Measurements from ENCODE around the gene F2. TPM values are rescaled to one million over a fixed set of nuclear protein-coding genes. Genes with fewer than 3 reads are reported as not detected.

Gene F2
- total and polyA plus RNA-seq, 2 of the 13 experiments (the other 11 are each of a cell fraction or from before 2014, with no cell fraction given), result 330 to 801 TPM

GRCh38 chr11:46766656-46767055 lies 47.6 kb downstream of the F2 start:
- no peaks in the 10 kb centered on the region for H3K4me1 ChIP-seq (ENCODE audit: insufficient read depth, low read length)
- POLR2A ChIA-PET, result no interaction called here
- no peaks in the 10 kb centered on the region for H3K9me3 ChIP-seq (ENCODE audit: low read length)
- H3K4me2 ChIP-seq (ENCODE audit: low read depth, low read length), result no peak overlapping the region
- CTCF ChIA-PET (ENCODE audit: low intra/inter-chr PET ratio, low total read pairs), result no interaction called here
- in situ Hi-C loops (cut with HindIII; ENCODE audit: extremely low pct_ligation_motif_present, low pct_unique_long_range_greater_than_20kb) (no loop called here), intact Hi-C loops (cut with micrococcal nuclease; ENCODE audit: unreplicated experiment) (no loop called here)
- no peaks in the 10 kb centered on the region for H3K79me2 ChIP-seq (ENCODE audit: insufficient read depth, low read length)
- no peaks in the 10 kb centered on the region for H3K27me3 ChIP-seq (ENCODE audit: control insufficient read depth in 1 of 2, insufficient read depth in 2 of 2, low read length in 2 of 2)
- no peak overlapping the region for H3K4me3 ChIP-seq (replicated peaks in 1 of 3; ENCODE audit: insufficient read depth in 1 of 3, low read depth in 2 of 3, low read length in 3 of 3)
- H2AFZ ChIP-seq (ENCODE audit: low read length), result no peak overlapping the region
- no peak overlapping the region for H3K27ac ChIP-seq (ENCODE audit: extremely low read length, insufficient read depth, low read length)
- ATAC-seq (no peak), FAIRE-seq (no peak), DNase-seq (ENCODE audit: low spot score) (no peak)
- no peaks in the 10 kb centered on the region for H4K20me1 ChIP-seq (ENCODE audit: insufficient read depth, low read length)
- TF ChIP-seq, protein P1, sequence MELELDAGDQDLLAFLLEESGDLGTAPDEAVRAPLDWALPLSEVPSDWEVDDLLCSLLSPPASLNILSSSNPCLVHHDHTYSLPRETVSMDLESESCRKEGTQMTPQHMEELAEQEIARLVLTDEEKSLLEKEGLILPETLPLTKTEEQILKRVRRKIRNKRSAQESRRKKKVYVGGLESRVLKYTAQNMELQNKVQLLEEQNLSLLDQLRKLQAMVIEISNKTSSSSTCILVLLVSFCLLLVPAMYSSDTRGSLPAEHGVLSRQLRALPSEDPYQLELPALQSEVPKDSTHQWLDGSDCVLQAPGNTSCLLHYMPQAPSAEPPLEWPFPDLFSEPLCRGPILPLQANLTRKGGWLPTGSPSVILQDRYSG (CRISPR knock-in tag; IDR thresholded peaks at IDR 0.05), result no peak
- TF ChIP-seq MAFF (IDR thresholded peaks at IDR 0.05; ENCODE audit: low read depth, low read length), result peak; percentile 95
- TF ChIP-seq, protein P2, sequence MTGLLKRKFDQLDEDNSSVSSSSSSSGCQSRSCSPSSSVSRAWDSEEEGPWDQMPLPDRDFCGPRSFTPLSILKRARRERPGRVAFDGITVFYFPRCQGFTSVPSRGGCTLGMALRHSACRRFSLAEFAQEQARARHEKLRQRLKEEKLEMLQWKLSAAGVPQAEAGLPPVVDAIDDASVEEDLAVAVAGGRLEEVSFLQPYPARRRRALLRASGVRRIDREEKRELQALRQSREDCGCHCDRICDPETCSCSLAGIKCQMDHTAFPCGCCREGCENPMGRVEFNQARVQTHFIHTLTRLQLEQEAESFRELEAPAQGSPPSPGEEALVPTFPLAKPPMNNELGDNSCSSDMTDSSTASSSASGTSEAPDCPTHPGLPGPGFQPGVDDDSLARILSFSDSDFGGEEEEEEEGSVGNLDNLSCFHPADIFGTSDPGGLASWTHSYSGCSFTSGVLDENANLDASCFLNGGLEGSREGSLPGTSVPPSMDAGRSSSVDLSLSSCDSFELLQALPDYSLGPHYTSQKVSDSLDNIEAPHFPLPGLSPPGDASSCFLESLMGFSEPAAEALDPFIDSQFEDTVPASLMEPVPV (CRISPR knock-in tag; IDR thresholded peaks at IDR 0.05), result no peak
- peak; percentile 94 to 96 for TF ChIP-seq MAFK (conservative IDR thresholded peaks at IDR 0.05 in 1 of 2, IDR thresholded peaks at IDR 0.05 in 1 of 2; ENCODE audit: low read length in 2 of 2)
- TF ChIP-seq SNAI1 (CRISPR knock-in tag; IDR thresholded peaks at IDR 0.05; ENCODE audit: borderline replicate concordance), result no peak
- peaks cover 29 to 81% of the 10 kb centered on the region in 2 experiments for H3K36me3 ChIP-seq (replicated peaks in 1 of 2; ENCODE audit: control insufficient read depth in 1 of 2, insufficient read depth in 2 of 2, low read length in 2 of 2)
- no peak overlapping the region for H3K9ac ChIP-seq (ENCODE audit: insufficient read depth, low read depth, low read length)
- WGBS (ENCODE audit: low lambda C conversion rate), result 90% methylated on average over 2 of the region's 2 CpGs
- BruUV-seq (replicated peaks), result no TSS peak

- H3K4me1 ChIP-seq (ENCODE audit: insufficient read depth, low read length), result no peaks in the 10 kb centered on the region
- in situ Hi-C loops (cut with HindIII; ENCODE audit: extremely low pct_ligation_motif_present, low pct_unique_long_range_greater_than_20kb), result no loop called here
- POLR2A ChIA-PET, result no interaction called here
Measured at GRCh38 chr11:46769636-46770221, 50.7 kb downstream of the F2 start.

More at GRCh38 chr11:46769636-46770221, 50.7 kb downstream of the F2 start:
- Histone ChIP-seq H3K4me3 (replicated peaks in 1 of 3; ENCODE audit: insufficient read depth in 1 of 3, low read depth in 2 of 3, low read length in 3 of 3) (no peak overlapping the region), H2AFZ (ENCODE audit: low read length) (no peak overlapping the region), H3K27ac (ENCODE audit: extremely low read length, insufficient read depth, low read length) (no peak overlapping the region), H3K9ac (ENCODE audit: insufficient read depth, low read depth, low read length) (no peak overlapping the region), H3K27me3 (ENCODE audit: control insufficient read depth in 1 of 2, insufficient read depth in 2 of 2, low read length in 2 of 2) (no peaks in the 10 kb centered on the region), H3K36me3 (replicated peaks in 1 of 2; ENCODE audit: control insufficient read depth in 1 of 2, insufficient read depth in 2 of 2, low read length in 2 of 2) (peaks cover 16 to 68% of the 10 kb centered on the region in 2 experiments), H3K4me2 (ENCODE audit: low read depth, low read length) (no peak overlapping the region), H3K9me3 (ENCODE audit: low read length) (no peaks in the 10 kb centered on the region), H4K20me1 (ENCODE audit: insufficient read depth, low read length) (no peaks in the 10 kb centered on the region), H3K79me2 (ENCODE audit: insufficient read depth, low read length) (no peaks in the 10 kb centered on the region)
- no peak for ATAC-seq
- DNase-seq (ENCODE audit: low spot score), result no peak
- intact Hi-C loops (cut with micrococcal nuclease; ENCODE audit: unreplicated experiment), result no loop called here
- 96% methylated on average over 4 of the region's 4 CpGs for WGBS (ENCODE audit: low lambda C conversion rate)
- CTCF ChIA-PET (ENCODE audit: low intra/inter-chr PET ratio, low total read pairs), result no interaction called here
- no TSS peak for BruUV-seq (replicated peaks)
- FAIRE-seq, result no peak
- no peak for TF ChIP-seq ZNF746 (CRISPR knock-in tag; IDR thresholded peaks at IDR 0.05)
- TF ChIP-seq, protein P3, sequence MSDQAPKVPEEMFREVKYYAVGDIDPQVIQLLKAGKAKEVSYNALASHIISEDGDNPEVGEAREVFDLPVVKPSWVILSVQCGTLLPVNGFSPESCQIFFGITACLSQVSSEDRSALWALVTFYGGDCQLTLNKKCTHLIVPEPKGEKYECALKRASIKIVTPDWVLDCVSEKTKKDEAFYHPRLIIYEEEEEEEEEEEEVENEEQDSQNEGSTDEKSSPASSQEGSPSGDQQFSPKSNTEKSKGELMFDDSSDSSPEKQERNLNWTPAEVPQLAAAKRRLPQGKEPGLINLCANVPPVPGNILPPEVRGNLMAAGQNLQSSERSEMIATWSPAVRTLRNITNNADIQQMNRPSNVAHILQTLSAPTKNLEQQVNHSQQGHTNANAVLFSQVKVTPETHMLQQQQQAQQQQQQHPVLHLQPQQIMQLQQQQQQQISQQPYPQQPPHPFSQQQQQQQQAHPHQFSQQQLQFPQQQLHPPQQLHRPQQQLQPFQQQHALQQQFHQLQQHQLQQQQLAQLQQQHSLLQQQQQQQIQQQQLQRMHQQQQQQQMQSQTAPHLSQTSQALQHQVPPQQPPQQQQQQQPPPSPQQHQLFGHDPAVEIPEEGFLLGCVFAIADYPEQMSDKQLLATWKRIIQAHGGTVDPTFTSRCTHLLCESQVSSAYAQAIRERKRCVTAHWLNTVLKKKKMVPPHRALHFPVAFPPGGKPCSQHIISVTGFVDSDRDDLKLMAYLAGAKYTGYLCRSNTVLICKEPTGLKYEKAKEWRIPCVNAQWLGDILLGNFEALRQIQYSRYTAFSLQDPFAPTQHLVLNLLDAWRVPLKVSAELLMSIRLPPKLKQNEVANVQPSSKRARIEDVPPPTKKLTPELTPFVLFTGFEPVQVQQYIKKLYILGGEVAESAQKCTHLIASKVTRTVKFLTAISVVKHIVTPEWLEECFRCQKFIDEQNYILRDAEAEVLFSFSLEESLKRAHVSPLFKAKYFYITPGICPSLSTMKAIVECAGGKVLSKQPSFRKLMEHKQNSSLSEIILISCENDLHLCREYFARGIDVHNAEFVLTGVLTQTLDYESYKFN (CRISPR knock-in tag; conservative IDR thresholded peaks at IDR 0.05), result no peak
- TF ChIP-seq, protein P4, sequence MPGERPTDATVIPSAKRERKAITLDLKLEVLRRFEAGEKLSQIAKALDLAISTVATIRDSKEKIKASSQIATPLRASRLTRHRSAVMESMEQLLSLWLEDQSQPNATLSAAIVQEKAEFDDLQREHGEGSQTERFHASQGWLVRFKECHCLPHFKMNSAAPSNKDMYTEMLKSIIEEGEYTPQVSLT (CRISPR knock-in tag; IDR thresholded peaks at IDR 0.05; ENCODE audit: borderline replicate concordance, low read depth), result no peak
- TF ChIP-seq ZNF317 (CRISPR knock-in tag; IDR thresholded peaks at IDR 0.05), result no peak
- no peak for TF ChIP-seq HIVEP1 (CRISPR knock-in tag; IDR thresholded peaks at IDR 0.05)
